H1 (cell line): ENCODE results near the gene ICE1.

ENCODE experiments used
- ASH2L ChIP-seq: fragments of 200-600, 300-600 bp; sonication (generic); IDR thresholded peaks from one replicate; pipeline ENCODE4 v1.7.1; 2017; ENCODE audit warnings: low read length
- CBX5 ChIP-seq: fragments of 300-800, 300-1000 bp; sonication (generic); IDR thresholded peaks from 2 replicates; pipeline ENCODE4 v1.7.1; 2016; ENCODE audit warnings: antibody characterized with exemption, low read length, low read depth
- CHD7 ChIP-seq: fragments of 300-600 bp; sonication (generic); IDR thresholded peaks from 2 replicates; pipeline ENCODE4 v1.7.1; 2012; ENCODE audit warnings: low read length, moderate library complexity, mild to moderate bottlenecking, inconsistent platforms; ENCODE audit not compliant: insufficient replicate concordance
- CTCF ChIP-seq, 3 experiments: IDR thresholded peaks; 1 replicate in 2 of 3; 2 replicates in 1 of 3; pipeline versions ENCODE4 v1.5.1 to v1.6.1; 2011; ENCODE audit warnings: low read length in 3 of 3, mild to moderate bottlenecking in 3 of 3, inconsistent platforms in 2 of 3, low read depth in 1 of 3, moderate library complexity in 1 of 3; ENCODE audit not compliant: insufficient read depth in 1 of 3; ENCODE audit errors: control extremely low read depth in 1 of 3
- TAF1 ChIP-seq: IDR thresholded peaks from 2 replicates; pipeline ENCODE4 v1.6.1; 2011; ENCODE audit warnings: mild to moderate bottlenecking, low read depth, low read length
- TEAD4 ChIP-seq: IDR thresholded peaks from 2 replicates; pipeline ENCODE4 v1.6.1; 2012; ENCODE audit warnings: low read depth, low read length, inconsistent platforms, mixed read lengths

GRCh38 chr5:5456858-5457257 lies 34.4 kb downstream of the ICE1 start:
- TF ChIP-seq ASH2L (no peak), CTCF (IDR thresholded peaks at IDR 0.05; ENCODE audit: control extremely low read depth in 1 of 3, insufficient read depth in 1 of 3, low read depth in 1 of 3, low read length in 3 of 3) (no peak), CHD7 (no peak), TAF1 (no peak), TEAD4 (no peak), CBX5 (no peak)
